Liver (tissue), 3 donors: ENCODE results near the gene CLGN.

Source experiments
- CTCF ChIP-seq: fragments of 150-350 bp; IDR thresholded peaks from 2 replicates; pipeline ENCODE4 v1.5.1; 2017; ENCODE audit warnings: improper control_type of control experiment, low read depth, low read length; ENCODE audit not compliant: missing input control
- HNF4A ChIP-seq, 2 donors: conservative IDR thresholded peaks; 2 replicates each; pipeline ENCODE4 v1.6.1; 2016; ENCODE audit warnings: antibody characterized with exemption in 2 of 2, mild to moderate bottlenecking in 2 of 2
- HNF4G ChIP-seq: IDR thresholded peaks from 2 replicates; pipeline ENCODE4 v1.6.1; 2016; ENCODE audit warnings: antibody characterized with exemption
- JUND ChIP-seq, 2 donors: IDR thresholded peaks; 2 replicates each; pipeline ENCODE4 v1.6.1; 2016; ENCODE audit warnings: antibody characterized with exemption in 2 of 2
- MAX ChIP-seq: IDR thresholded peaks from 2 replicates; pipeline ENCODE4 v1.6.1; 2016; ENCODE audit warnings: antibody characterized with exemption
- RAD21 ChIP-seq, 2 donors: IDR thresholded peaks; 2 replicates each; pipeline ENCODE4 v1.6.1; 2016; ENCODE audit warnings: antibody characterized with exemption in 2 of 2, mild to moderate bottlenecking in 2 of 2
- REST ChIP-seq: IDR thresholded peaks from 2 replicates; pipeline ENCODE4 v1.6.1; 2016; ENCODE audit warnings: antibody characterized with exemption, mild to moderate bottlenecking
- TAF1 ChIP-seq: conservative IDR thresholded peaks from 2 replicates; pipeline ENCODE4 v1.6.1; 2016; ENCODE audit warnings: antibody characterized with exemption, mild to moderate bottlenecking
- TF ChIP-seq, protein P1 (sequence below): IDR thresholded peaks from 2 replicates; pipeline ENCODE4 v1.6.1; 2016; ENCODE audit warnings: antibody characterized with exemption
- donor health status: healthy.
- donor health status: healthy.

GRCh38 chr4:140349816-140350215 lies 77.6 kb downstream of the CLGN start:
- no peak for TF ChIP-seq CTCF
- TF ChIP-seq MAX: no peak
- TF ChIP-seq TAF1: no peak
- no peak for TF ChIP-seq REST
- TF ChIP-seq RAD21 (IDR thresholded peaks at IDR 0.05): no peak
- TF ChIP-seq, protein P1, sequence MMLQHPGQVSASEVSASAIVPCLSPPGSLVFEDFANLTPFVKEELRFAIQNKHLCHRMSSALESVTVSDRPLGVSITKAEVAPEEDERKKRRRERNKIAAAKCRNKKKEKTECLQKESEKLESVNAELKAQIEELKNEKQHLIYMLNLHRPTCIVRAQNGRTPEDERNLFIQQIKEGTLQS: no peak
- no peak for TF ChIP-seq HNF4A (conservative IDR thresholded peaks at IDR 0.05)
- no peak for TF ChIP-seq HNF4G
- no peak for TF ChIP-seq JUND (IDR thresholded peaks at IDR 0.05)
